K562 (cell line): ENCODE measurements around the gene SERTAD1. TPM values are rescaled to one million over a fixed set of nuclear protein-coding genes. Genes with fewer than 3 reads are reported as not detected.
A peak's percentile ranks its signal among the peaks of the same experiment; 100 is the strongest.

Experiments
- ARID2 ChIP-seq: fragments of 450-650 bp; IDR thresholded peaks from 2 replicates; pipeline ENCODE4 v1.6.1; 2017; ENCODE audit warnings: antibody characterized with exemption, mild to moderate bottlenecking
- BHLHE40 ChIP-seq: IDR thresholded peaks from 2 replicates; pipeline ENCODE4 v1.6.1; 2011; ENCODE audit warnings: low read length, improper control_type of control experiment
- CC2D1A ChIP-seq: fragments of 450-650 bp; IDR thresholded peaks from 2 replicates; pipeline ENCODE4 v1.6.1; 2017; ENCODE audit warnings: mild to moderate bottlenecking
- CCAR2 ChIP-seq: fragments of 200-400 bp; formaldehyde crosslinking; IDR thresholded peaks from 2 replicates; pipeline ENCODE4 v1.6.1; 2017; ENCODE audit warnings: mild to moderate bottlenecking, low read depth, low read length
- ELF2 ChIP-seq: fragments of 250-450 bp; sonication (Bioruptor Pico); IDR thresholded peaks from 2 replicates; pipeline ENCODE4 v1.5.0; 2021; ENCODE audit warnings: mild to moderate bottlenecking
- HBP1 ChIP-seq: fragments of 450-650 bp; formaldehyde crosslinking; IDR thresholded peaks from 2 replicates; pipeline ENCODE4 v1.4.0; 2022; ENCODE audit warnings: missing genetic modification characterization
- HDAC6 ChIP-seq: IDR thresholded peaks from 2 replicates; pipeline ENCODE4 v1.6.1; 2012; ENCODE audit warnings: low read depth, mild to moderate bottlenecking, control low read depth, inconsistent platforms, low read length, moderate library complexity
- IFI16 ChIP-seq: fragments of 250-450 bp; sonication (Bioruptor Pico); IDR thresholded peaks from 2 replicates; pipeline ENCODE4 v2.1.2; 2022; ENCODE audit warnings: mild to moderate bottlenecking, inconsistent platforms
- IRF9 ChIP-seq: fragments of 450-650 bp; IDR thresholded peaks from 2 replicates; pipeline ENCODE4 v1.6.1; 2016; ENCODE audit warnings: missing biosample characterization, missing genetic modification characterization
- MTA1 ChIP-seq: fragments of 450-650 bp; IDR thresholded peaks from 2 replicates; pipeline ENCODE4 v1.6.1; 2017; ENCODE audit warnings: borderline replicate concordance
- NFE2 ChIP-seq: IDR thresholded peaks from 2 replicates; pipeline ENCODE4 v1.6.1; 2014; ENCODE audit warnings: antibody characterized with exemption, low read depth
- NFE2L1 ChIP-seq: fragments of 450-650 bp; IDR thresholded peaks from 2 replicates; pipeline ENCODE4 v1.6.1; 2016; ENCODE audit warnings: missing genetic modification characterization, low read depth, mild to moderate bottlenecking, missing compliant biosample characterization, moderate library complexity, borderline replicate concordance
- PHF20 ChIP-seq: fragments of 450-650 bp; IDR thresholded peaks from 2 replicates; pipeline ENCODE4 v1.6.1; 2018; ENCODE audit not compliant: partially characterized antibody
- POLR2B ChIP-seq: fragments of 450-650 bp; IDR thresholded peaks from 2 replicates; pipeline ENCODE4 v1.6.1; 2018; ENCODE audit warnings: low read depth; ENCODE audit not compliant: partially characterized antibody
- PRMT5 ChIP-seq: sonication (generic); formaldehyde crosslinking; IDR thresholded peaks from 2 replicates; pipeline ENCODE4 v1.5.0; 2020; ENCODE audit warnings: missing genetic modification reagents
- RBM25 ChIP-seq: fragments of 200-400 bp; formaldehyde crosslinking; IDR thresholded peaks from 2 replicates; pipeline ENCODE4 v1.6.1; 2018; ENCODE audit warnings: low read length, low read depth, moderate library complexity; ENCODE audit not compliant: severe bottlenecking
- SIN3A ChIP-seq, 2 experiments: fragments of 150-350 bp in 1 of 2; IDR thresholded peaks; 2 replicates each; pipeline ENCODE4 v1.6.1; 2011 to 2016; ENCODE audit warnings: borderline replicate concordance in 2 of 2, low read depth in 2 of 2, low read length in 2 of 2, mild to moderate bottlenecking in 2 of 2, moderate library complexity in 2 of 2; ENCODE audit not compliant: control insufficient read depth in 1 of 2
- SPI1 ChIP-seq: IDR thresholded peaks from 2 replicates; pipeline ENCODE4 v1.6.1; 2011; ENCODE audit warnings: low read depth, low read length, control low read depth, borderline replicate concordance
- STAT6 ChIP-seq: sonication (generic); formaldehyde crosslinking; IDR thresholded peaks from 2 replicates; pipeline ENCODE4 v1.8.1; 2023; ENCODE audit warnings: mild to moderate bottlenecking, missing genetic modification reagents
- ZBTB12 ChIP-seq: fragments of 250-450 bp; sonication (Bioruptor Pico); IDR thresholded peaks from 2 replicates; pipeline ENCODE4 v1.4.0; 2020
- ZNF347 ChIP-seq: fragments of 450-650 bp; formaldehyde crosslinking; IDR thresholded peaks from 2 replicates; pipeline ENCODE4 v1.4.0; 2020; ENCODE audit warnings: low read depth, mild to moderate bottlenecking, moderate library complexity
- ZNF436 ChIP-seq: fragments of 250-450, 450-650 bp; sonication (Bioruptor Pico); formaldehyde crosslinking; IDR thresholded peaks from 2 replicates; pipeline ENCODE4 v1.7.0; 2020; ENCODE audit warnings: mild to moderate bottlenecking
- ZNF57 ChIP-seq: fragments of 450-650 bp; formaldehyde crosslinking; IDR thresholded peaks from 2 replicates; pipeline ENCODE4 v1.4.0; 2020; ENCODE audit warnings: mild to moderate bottlenecking, moderate library complexity
- ZNF586 ChIP-seq: fragments of 450-650 bp; formaldehyde crosslinking; conservative IDR thresholded peaks from 2 replicates; pipeline ENCODE4 v1.4.0; 2020; ENCODE audit warnings: mild to moderate bottlenecking, moderate library complexity
- ZNF778 ChIP-seq: fragments of 450-650 bp; formaldehyde crosslinking; IDR thresholded peaks from 2 replicates; pipeline ENCODE4 v1.4.0; 2020; ENCODE audit warnings: mild to moderate bottlenecking, moderate library complexity
- polyA plus RNA-seq, 8 experiments: library from polyadenylated mRNA; depleted of rRNA in 4 of 8; stranded (reverse) in 5 of 8; unstranded in 3 of 8; fragments of >200 nt; fragmentation: Nextera tagmentation in 2 of 8; fragmentation: Illumina TruSeq in 1 of 8; extraction: Ambion mirVana in 2 of 8; extraction: Trizol in 1 of 8; gene quantifications; 2 replicates each; pipeline versions ENCODE4 v1.2.1 to v1.2.3, GENCODE V29; 2011 to 2014; ENCODE audit warnings: inconsistent platforms in 1 of 8, missing spikeins in 1 of 8
- total RNA-seq, 7 experiments: library from RNA; depleted of rRNA in 6 of 7; stranded (reverse); fragments of >200 nt in 6 of 7; fragmentation: Illumina TruSeq in 2 of 7; extraction: Trizol in 2 of 7; gene quantifications; 2 replicates each; pipeline versions ENCODE4 v1.2.1 to v1.2.3, GENCODE V29; 2011 to 2021; ENCODE audit warnings: low replicate concordance in 1 of 7

The SERTAD1 gene
- total and polyA plus RNA-seq, 9 of the 15 experiments (the other 6 are each of a cell fraction or from before 2014, with no cell fraction given), result 0.15 to 8.7 (median 4.9) TPM

GRCh38 chr19:40415768-40416167 is 10.0 kb downstream of the SERTAD1 start (continued):
- TF ChIP-seq ZNF57 (CRISPR knock-in tag) (no peak), HBP1 (CRISPR knock-in tag) (no peak), STAT6 (CRISPR knock-in tag) (no peak), HDAC6 (no peak), ELF2 (CRISPR knock-in tag) (no peak), ZNF586 (CRISPR knock-in tag) (no peak), SIN3A (IDR thresholded peaks at IDR 0.05; ENCODE audit: borderline replicate concordance in 2 of 2, control insufficient read depth in 1 of 2, low read depth in 2 of 2, low read length in 2 of 2) (no peak), ZNF436 (peak; percentile 99), POLR2B (no peak), SPI1 (no peak), CCAR2 (no peak), NFE2 (no peak), IRF9 (tag) (no peak), IFI16 (CRISPR knock-in tag) (no peak), ARID2 (no peak), ZNF347 (CRISPR knock-in tag) (no peak), RBM25 (peak; percentile 78), CC2D1A (peak; percentile 48; the same call in 1 of the 2 replicates), ZNF778 (no peak), ZBTB12 (CRISPR knock-in tag) (no peak), PHF20 (peak; percentile 76), BHLHE40 (no peak), NFE2L1 (no peak), MTA1 (no peak), PRMT5 (CRISPR knock-in tag) (no peak)
